HL-60 (cell line): ENCODE results near the gene ATP13A1.
A peak's percentile ranks its signal among the peaks of the same experiment; 100 is the strongest.

Experiments used
- DNase-seq, 2 experiments: peaks; one replicate each; pipeline ENCODE4 v3.0.0-alpha.2; 2010 to 2020; ENCODE audit warnings: low read depth in 1 of 2, low spot score in 1 of 2
- H3K27ac ChIP-seq: fragments of 250-450 bp; sonication (Bioruptor Pico); replicated peaks from 2 replicates; pipeline ENCODE4 v1.5.1; 2020; ENCODE audit warnings: mild to moderate bottlenecking, moderate library complexity
- H3K27me3 ChIP-seq: fragments of 250-450 bp; sonication (Bioruptor Pico); 2 replicates; pipeline ENCODE4 v1.5.1; 2021; ENCODE audit warnings: mild to moderate bottlenecking, moderate library complexity; ENCODE audit not compliant: insufficient read depth, poor library complexity, severe bottlenecking
- H3K4me3 ChIP-seq: replicated peaks from 2 replicates; pipeline ENCODE4 v1.5.1; 2011; ENCODE audit warnings: mild to moderate bottlenecking, control low read depth, low read length; ENCODE audit not compliant: insufficient read depth
- CTCF ChIP-seq: IDR thresholded peaks from one replicate; pipeline ENCODE4 v1.5.1; 2011; ENCODE audit warnings: low read length, control low read depth, inconsistent platforms; ENCODE audit not compliant: insufficient read depth
- GABPA ChIP-seq: IDR thresholded peaks from 2 replicates; pipeline ENCODE4 v1.6.1; 2012; ENCODE audit warnings: low read depth
- POLR2AphosphoS5 ChIP-seq: IDR thresholded peaks from 2 replicates; pipeline ENCODE4 v1.6.1; 2012; ENCODE audit warnings: low read depth
- REST ChIP-seq: IDR thresholded peaks from 2 replicates; pipeline ENCODE4 v1.6.1; 2012; ENCODE audit warnings: low read depth; ENCODE audit not compliant: insufficient replicate concordance
- SPI1 ChIP-seq: IDR thresholded peaks from 2 replicates; pipeline ENCODE4 v1.6.1; 2012; ENCODE audit warnings: low read depth, mild to moderate bottlenecking, borderline replicate concordance

Gene ATP13A1

GRCh38 chr19:19649580-19649995 is 13.9 kb downstream of the ATP13A1 start:
- no peak for DNase-seq
- Histone ChIP-seq H3K4me3 (no peak overlapping the region), H3K27ac (peak overlapping the region; percentile 33; the same call in 1 of the 2 replicates), H3K27me3 (no peaks in the 10 kb centered on the region)
- TF ChIP-seq POLR2AphosphoS5 (no peak), REST (no peak), GABPA (no peak), CTCF (no peak), SPI1 (no peak)

GRCh38 chr19:19649155-19649554 is 14.3 kb downstream of the ATP13A1 start:
- Histone ChIP-seq H3K27ac (no peak overlapping the region), H3K27me3 (no peaks in the 10 kb centered on the region), H3K4me3 (no peak overlapping the region)
- DNase-seq: no peak
- no peak for TF ChIP-seq SPI1
- no peak for TF ChIP-seq REST
- no peak for TF ChIP-seq POLR2AphosphoS5
- TF ChIP-seq CTCF: no peak
- TF ChIP-seq GABPA: no peak

GRCh38 chr19:19647037-19647835 is 16.2 kb downstream of the ATP13A1 start:
- no peak for TF ChIP-seq REST
- no peak for TF ChIP-seq POLR2AphosphoS5
- no peak for TF ChIP-seq SPI1
- TF ChIP-seq GABPA: no peak
- no peak for TF ChIP-seq CTCF
- Histone ChIP-seq H3K27ac (no peak overlapping the region), H3K4me3 (no peak overlapping the region), H3K27me3 (no peaks in the 10 kb centered on the region)
- DNase-seq: no peak
